GM23338 (cell line): ENCODE results near the gene C1R. TPM values are rescaled to one million over a fixed set of nuclear protein-coding genes. Genes with fewer than 3 reads are reported as not detected.

Experiments used
- ATAC-seq: fragments of 200-7000 bp; cut with Tn5 transposase; 3 replicates; pipeline ENCODE4 v1.9.1; 2020
- DNase-seq: peaks from one replicate; pipeline ENCODE4 v3.0.0-alpha.2; 2015; ENCODE audit warnings: low spot score
- H2AFZ ChIP-seq: fragments of 200-600 bp; sonication (generic); 2 replicates; pipeline ENCODE4 v1.8.0; 2016; ENCODE audit warnings: antibody characterized with exemption, mild to moderate bottlenecking, moderate library complexity
- H3F3A ChIP-seq: fragments of 200-600 bp; sonication (generic); replicated peaks from 2 replicates; pipeline ENCODE4 v1.8.0; 2017; ENCODE audit warnings: antibody characterized with exemption, mixed run types, low read depth
- H3K27ac ChIP-seq: fragments of 200-600 bp; sonication (generic); 2 replicates; pipeline ENCODE4 v1.6.1; 2016; ENCODE audit warnings: low read depth
- H3K27me3 ChIP-seq: fragments of 200-600 bp; sonication (generic); 2 replicates; pipeline ENCODE4 v1.8.0; 2016; ENCODE audit warnings: mild to moderate bottlenecking, mixed run types, moderate library complexity; ENCODE audit not compliant: insufficient read depth
- H3K36me3 ChIP-seq: fragments of 200-600 bp; sonication (generic); 2 replicates; pipeline ENCODE4 v1.8.0; 2016; ENCODE audit warnings: mild to moderate bottlenecking; ENCODE audit not compliant: insufficient read depth
- H3K4me1 ChIP-seq: fragments of 200-600 bp; sonication (generic); 2 replicates; pipeline ENCODE4 v1.8.0; 2016; ENCODE audit warnings: mild to moderate bottlenecking, moderate library complexity; ENCODE audit not compliant: insufficient read depth
- H3K4me2 ChIP-seq: fragments of 200-600 bp; sonication (generic); 2 replicates; pipeline ENCODE4 v1.7.1; 2017; ENCODE audit warnings: mixed run types
- H3K4me3 ChIP-seq: fragments of 200-600 bp; sonication (generic); 2 replicates; pipeline ENCODE4 v1.6.1; 2016; ENCODE audit warnings: mixed run types
- H3K79me2 ChIP-seq: fragments of 200-600 bp; sonication (generic); replicated peaks from 2 replicates; pipeline ENCODE4 v1.8.0; 2017; ENCODE audit warnings: mild to moderate bottlenecking; ENCODE audit not compliant: insufficient read depth
- H3K9me2 ChIP-seq: fragments of 200-600 bp; sonication (generic); 2 replicates; pipeline ENCODE4 v1.8.0; 2017; ENCODE audit not compliant: insufficient read depth
- H4K20me1 ChIP-seq: fragments of 200-600 bp; sonication (generic); replicated peaks from 2 replicates; pipeline ENCODE4 v1.8.0; 2017; ENCODE audit warnings: mild to moderate bottlenecking; ENCODE audit not compliant: insufficient read depth
- H3K27ac Mint-ChIP-seq: 2 replicates; pipeline ENCODE4 v1.8.0; 2020; ENCODE audit warnings: inconsistent platforms, mild to moderate bottlenecking, moderate library complexity, mixed read lengths
- H3K27me3 Mint-ChIP-seq: 3 replicates; pipeline ENCODE4 v1.8.0; 2022; ENCODE audit warnings: low read depth, mild to moderate bottlenecking, moderate library complexity, mixed read lengths, inconsistent platforms; ENCODE audit not compliant: insufficient read depth, poor library complexity
- H3K36me3 Mint-ChIP-seq: 3 replicates; pipeline ENCODE4 v1.8.0; 2021; ENCODE audit warnings: low read depth, mild to moderate bottlenecking, inconsistent platforms, moderate library complexity, mixed read lengths
- H3K4me1 Mint-ChIP-seq: 3 replicates; pipeline ENCODE4 v1.8.0; 2020; ENCODE audit warnings: mild to moderate bottlenecking, inconsistent platforms, mixed read lengths
- H3K4me3 Mint-ChIP-seq: 3 replicates; pipeline ENCODE4 v1.8.0; 2021; ENCODE audit warnings: moderate library complexity, mild to moderate bottlenecking, inconsistent platforms, mixed read lengths
- H3K9me3 Mint-ChIP-seq: 3 replicates; pipeline ENCODE4 v1.8.0; 2020; ENCODE audit warnings: moderate library complexity, mild to moderate bottlenecking, inconsistent platforms, mixed read lengths
- CREB1 ChIP-seq: fragments of 250-450 bp; sonication (Bioruptor Pico); IDR thresholded peaks from 2 replicates; pipeline ENCODE4 v1.5.0; 2020; ENCODE audit warnings: low read depth, mild to moderate bottlenecking, moderate library complexity
- CTCF ChIP-seq, 2 experiments: fragments of 200-600 bp in 1 of 2; sonication (generic) in 1 of 2; conservative IDR thresholded peaks; 2 replicates each; pipeline versions ENCODE4 v1.5.1 to v1.6.1; 2016 to 2017; ENCODE audit warnings: antibody characterized with exemption in 2 of 2, low read depth in 2 of 2, mild to moderate bottlenecking in 2 of 2, moderate library complexity in 1 of 2
- ETS1 ChIP-seq: IDR thresholded peaks from 2 replicates; pipeline ENCODE4 v1.6.1; 2016; ENCODE audit warnings: antibody characterized with exemption
- EZH2 ChIP-seq: fragments of 200-600 bp; sonication (generic); IDR thresholded peaks from one replicate; pipeline ENCODE4 v1.8.0; 2017; ENCODE audit warnings: antibody characterized with exemption, mild to moderate bottlenecking, low read depth; ENCODE audit not compliant: unreplicated experiment
- JUNB ChIP-seq: IDR thresholded peaks from one replicate; pipeline ENCODE4 v1.6.1; 2016; ENCODE audit warnings: antibody characterized with exemption; ENCODE audit not compliant: unreplicated experiment
- NANOG ChIP-seq: IDR thresholded peaks from 2 replicates; pipeline ENCODE4 v1.6.1; 2016; ENCODE audit warnings: antibody characterized with exemption, borderline replicate concordance
- REST ChIP-seq: IDR thresholded peaks from one replicate; pipeline ENCODE4 v1.6.1; 2018; ENCODE audit warnings: antibody characterized with exemption; ENCODE audit not compliant: unreplicated experiment
- ZNF114 ChIP-seq: fragments of 250-450 bp; sonication (Bioruptor Pico); IDR thresholded peaks from 2 replicates; pipeline ENCODE4 v1.5.0; 2020; ENCODE audit warnings: mild to moderate bottlenecking, moderate library complexity
- ZNF331 ChIP-seq: fragments of 250-450 bp; sonication (Bioruptor Pico); IDR thresholded peaks from 2 replicates; pipeline ENCODE4 v1.5.0; 2020; ENCODE audit warnings: low read depth, mild to moderate bottlenecking, moderate library complexity
- polyA plus RNA-seq: library from polyadenylated mRNA; unstranded; fragments of >200 nt; fragmentation: Nextera tagmentation; extraction: Ambion mirVana; gene quantifications from 2 replicates; pipeline ENCODE4 v1.2.1, GENCODE V29; 2016
- total RNA-seq: library from RNA; depleted of rRNA; stranded (reverse); fragments of >200 nt; shearing (Covaris generic); gene quantifications from 2 replicates; pipeline ENCODE4 v1.2.3, GENCODE V29; 2014

The C1R gene
- total and polyA plus RNA-seq, 2 experiments from 2014 or later, result 6.4 to 8.8 TPM

- Histone ChIP-seq H3K4me2 (no peak overlapping the region), H3K27me3 (no peaks in the 10 kb centered on the region), H4K20me1 (no peaks in the 10 kb centered on the region), H3K27ac (no peak overlapping the region), H3K4me1 (peaks cover 20% of the 10 kb centered on the region), H3K9me2 (0 out of 2 replicates have a peak, but pooled peaks cover 3% of the 10 kb centered on the region), H3K79me2 (no peaks in the 10 kb centered on the region), H3K36me3 (no peaks in the 10 kb centered on the region), H3F3A (no peaks in the 10 kb centered on the region), H3K4me3 (no peak overlapping the region), H2AFZ (no peak overlapping the region)
- Mint-ChIP-seq H3K27ac (no peak overlapping the region), H3K9me3 (no peaks in the 10 kb centered on the region), H3K4me3 (no peak overlapping the region; the same call in 2 of the 3 replicates), H3K36me3 (peaks cover 6% of the 10 kb centered on the region), H3K4me1 (peaks cover 32% of the 10 kb centered on the region), H3K27me3 (peaks cover 18% of the 10 kb centered on the region)
- TF ChIP-seq ZNF331, result no peak
- no peak for TF ChIP-seq JUNB
- TF ChIP-seq ZNF114, result no peak
- TF ChIP-seq EZH2, result no peak
- no peak for TF ChIP-seq NANOG
- no peak for TF ChIP-seq REST
- TF ChIP-seq ETS1, result no peak
- ATAC-seq, result no peak
- no peak for DNase-seq
Observed at GRCh38 chr12:7092986-7093460, 778 bp upstream of the C1R start.

GRCh38 chr12:7091660-7092228, 501 bp downstream of the C1R start:
- peak; percentile 7 for DNase-seq
- TF ChIP-seq JUNB (no peak), NANOG (no peak), EZH2 (no peak), CTCF (conservative IDR thresholded peaks at IDR 0.05; ENCODE audit: low read depth in 2 of 2) (no peak), ZNF114 (no peak), CREB1 (CRISPR knock-in tag) (no peak), ZNF331 (no peak)

More at GRCh38 chr12:7091660-7092228, 501 bp downstream of the C1R start:
- Mint-ChIP-seq H3K36me3 (peaks cover 2% of the 10 kb centered on the region; the same call in 1 of the 3 replicates), H3K27ac (no peak overlapping the region), H3K4me1 (peaks cover 32% of the 10 kb centered on the region), H3K27me3 (peaks cover 14% of the 10 kb centered on the region), H3K4me3 (no peak overlapping the region; the same call in 2 of the 3 replicates), H3K9me3 (no peaks in the 10 kb centered on the region)
- H3K27me3 ChIP-seq, result no peaks in the 10 kb centered on the region
- H3K4me3 ChIP-seq, result peak overlapping the region; percentile 57
- no peaks in the 10 kb centered on the region for H3K36me3 ChIP-seq
- no peak for ATAC-seq
- no peaks in the 10 kb centered on the region for H3K79me2 ChIP-seq
- no peaks in the 10 kb centered on the region for H3F3A ChIP-seq
- peak overlapping the region; percentile 98 for H2AFZ ChIP-seq
- H4K20me1 ChIP-seq, result no peaks in the 10 kb centered on the region
- H3K4me1 ChIP-seq, result peaks cover 20% of the 10 kb centered on the region
- no peak overlapping the region; the same call in 1 of the 2 replicates for H3K27ac ChIP-seq
- 0 out of 2 replicates have a peak, but pooled peaks cover 3% of the 10 kb centered on the region for H3K9me2 ChIP-seq
- peak overlapping the region; percentile 87 for H3K4me2 ChIP-seq
